ENCODE measurements around the gene QARS1.

The QARS1 gene

DNA sequence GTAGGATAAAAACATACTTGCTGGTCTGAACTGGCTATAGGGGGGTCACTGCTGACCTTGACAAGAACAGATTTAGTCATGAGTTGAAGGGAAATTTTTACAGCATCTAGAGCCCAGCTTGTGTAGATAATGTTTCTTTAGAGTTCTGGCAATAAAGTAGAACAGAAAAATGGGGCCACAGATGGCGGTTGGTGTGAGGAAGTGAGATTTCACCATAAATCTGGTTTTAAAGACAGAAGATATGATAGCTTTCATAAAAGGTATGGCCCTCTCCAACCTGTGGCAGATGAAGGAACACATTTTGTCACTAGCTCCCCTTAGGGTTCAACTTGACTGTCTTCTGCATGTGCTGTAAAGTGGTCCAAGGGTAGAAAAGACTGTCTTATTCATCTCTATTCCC, 51.0 kb downstream of the QARS1 start:
- DNase-seq (ENCODE audit: low read depth) = no peak

Measured in activated T-cell treated with anti-CD3 and anti-CD28 coated beads for 24 hours (primary cell).